HepG2 (cell line): ENCODE measurements around the gene TTC17. TPM values are rescaled to one million over a fixed set of nuclear protein-coding genes. Genes with fewer than 3 reads are reported as not detected.

Experiments used
- CEBPG ChIP-seq: IDR thresholded peaks from 2 replicates; pipeline ENCODE4 v1.6.1; 2016
- CENPT ChIP-seq: sonication (generic); formaldehyde crosslinking; IDR thresholded peaks from 2 replicates; pipeline ENCODE4 v1.8.0; 2022; ENCODE audit warnings: low read depth, mild to moderate bottlenecking, moderate library complexity, missing genetic modification reagents
- HOMEZ ChIP-seq: IDR thresholded peaks from 2 replicates; pipeline ENCODE4 v1.6.1; 2016; ENCODE audit warnings: low read depth
- HOXA5 ChIP-seq: sonication (generic); formaldehyde crosslinking; IDR thresholded peaks from 2 replicates; pipeline ENCODE4 v1.4.0; 2020; ENCODE audit warnings: missing genetic modification reagents
- HOXA7 ChIP-seq: sonication (generic); formaldehyde crosslinking; IDR thresholded peaks from 2 replicates; pipeline ENCODE4 v1.8.1; 2022; ENCODE audit warnings: mild to moderate bottlenecking, missing genetic modification reagents, moderate library complexity
- KLF15 ChIP-seq: sonication (generic); formaldehyde crosslinking; IDR thresholded peaks from 2 replicates; pipeline ENCODE4 v1.8.1; 2023; ENCODE audit warnings: borderline replicate concordance, mild to moderate bottlenecking, inconsistent platforms, missing genetic modification reagents, mixed read lengths
- MTF1 ChIP-seq: sonication (generic); formaldehyde crosslinking; IDR thresholded peaks from 2 replicates; pipeline ENCODE4 v1.5.0; 2020; ENCODE audit warnings: missing genetic modification reagents
- NR1H2 ChIP-seq: sonication (generic); formaldehyde crosslinking; IDR thresholded peaks from 2 replicates; pipeline ENCODE4 v1.8.1; 2022; ENCODE audit warnings: low read depth, missing genetic modification reagents, borderline replicate concordance
- RNF2 ChIP-seq: fragments of 450-650 bp; conservative IDR thresholded peaks from 2 replicates; pipeline ENCODE4 v1.6.1; 2016; ENCODE audit warnings: low read depth
- SALL2 ChIP-seq: sonication (generic); formaldehyde crosslinking; IDR thresholded peaks from 2 replicates; pipeline ENCODE4 v1.8.1; 2023; ENCODE audit warnings: mild to moderate bottlenecking, missing genetic modification reagents, inconsistent platforms
- SAP130 ChIP-seq: IDR thresholded peaks from 2 replicates; pipeline ENCODE4 v1.6.1; 2016; ENCODE audit warnings: low read depth
- SIX1 ChIP-seq: sonication (generic); formaldehyde crosslinking; IDR thresholded peaks from 2 replicates; pipeline ENCODE4 v1.4.0; 2020; ENCODE audit warnings: missing genetic modification reagents, borderline replicate concordance
- SNAPC2 ChIP-seq: sonication (generic); formaldehyde crosslinking; IDR thresholded peaks from 2 replicates; pipeline ENCODE4 v1.8.1; 2022; ENCODE audit warnings: mild to moderate bottlenecking, missing genetic modification reagents
- SRSF9 ChIP-seq: fragments of 200-400 bp; formaldehyde crosslinking; IDR thresholded peaks from 2 replicates; pipeline ENCODE4 v1.6.1; 2018; ENCODE audit warnings: borderline replicate concordance, mild to moderate bottlenecking, low read depth, low read length; ENCODE audit not compliant: insufficient read depth, poor library complexity, severe bottlenecking
- ZBTB42 ChIP-seq: sonication (generic); formaldehyde crosslinking; IDR thresholded peaks from 2 replicates; pipeline ENCODE4 v1.5.0; 2020; ENCODE audit warnings: mild to moderate bottlenecking, missing genetic modification reagents
- ZFP36L2 ChIP-seq: sonication (generic); formaldehyde crosslinking; IDR thresholded peaks from 2 replicates; pipeline ENCODE4 v1.4.0; 2020; ENCODE audit warnings: missing genetic modification reagents
- ZMYM4 ChIP-seq: sonication (generic); formaldehyde crosslinking; IDR thresholded peaks from 2 replicates; pipeline ENCODE4 v1.8.1; 2023; ENCODE audit warnings: mild to moderate bottlenecking, missing genetic modification reagents
- ZNF230 ChIP-seq: sonication (generic); formaldehyde crosslinking; IDR thresholded peaks from 2 replicates; pipeline ENCODE4 v1.4.0; 2020; ENCODE audit warnings: mild to moderate bottlenecking, missing genetic modification reagents
- ZNF253 ChIP-seq: sonication (generic); formaldehyde crosslinking; IDR thresholded peaks from 2 replicates; pipeline ENCODE4 v1.8.0; 2022; ENCODE audit warnings: mild to moderate bottlenecking, missing genetic modification reagents, borderline replicate concordance
- ZNF431 ChIP-seq: sonication (generic); formaldehyde crosslinking; IDR thresholded peaks from 2 replicates; pipeline ENCODE4 v1.9.0; 2022; ENCODE audit warnings: missing genetic modification reagents, low read depth, mild to moderate bottlenecking, borderline replicate concordance
- ZNF75D ChIP-seq: sonication (generic); formaldehyde crosslinking; IDR thresholded peaks from 2 replicates; pipeline ENCODE4 v1.8.1; 2023; ENCODE audit warnings: missing genetic modification reagents, mild to moderate bottlenecking, borderline replicate concordance
- ZNF782 ChIP-seq: sonication (generic); formaldehyde crosslinking; IDR thresholded peaks from 2 replicates; pipeline ENCODE4 v1.4.0; 2020; ENCODE audit warnings: missing genetic modification reagents, mild to moderate bottlenecking, borderline replicate concordance
- ZNF816 ChIP-seq: sonication (generic); formaldehyde crosslinking; IDR thresholded peaks from 2 replicates; pipeline ENCODE4 v1.8.0; 2022; ENCODE audit warnings: missing genetic modification reagents, mild to moderate bottlenecking, borderline replicate concordance
- ZNF839 ChIP-seq: sonication (generic); formaldehyde crosslinking; IDR thresholded peaks from 2 replicates; pipeline ENCODE4 v1.4.0; 2020; ENCODE audit warnings: missing genetic modification reagents, mild to moderate bottlenecking, borderline replicate concordance
- ZNF841 ChIP-seq: sonication (generic); formaldehyde crosslinking; IDR thresholded peaks from 2 replicates; pipeline ENCODE4 v1.8.1; 2023; ENCODE audit warnings: missing genetic modification reagents, borderline replicate concordance
- polyA plus RNA-seq, 8 experiments: library from polyadenylated mRNA; depleted of rRNA in 3 of 8; stranded (reverse) in 7 of 8; unstranded in 1 of 8; fragments of >200 nt; fragmentation: Illumina TruSeq in 4 of 8; extraction: Trizol in 4 of 8; gene quantifications; 2 replicates each; pipeline versions ENCODE4 v1.2.1 to v1.2.3, GENCODE V29; 2011 to 2016; ENCODE audit warnings: low read depth in 4 of 8, missing spikeins in 1 of 8, mixed read lengths in 1 of 8; ENCODE audit not compliant: insufficient read depth in 1 of 8
- total RNA-seq, 5 experiments: library from RNA; depleted of rRNA; stranded (reverse); fragments of >200 nt; fragmentation: Illumina TruSeq; extraction: Trizol; gene quantifications; 2 replicates each; pipeline ENCODE4 v1.2.3, GENCODE V29; 2016; ENCODE audit warnings: low read depth in 1 of 5
- TF ChIP-seq, protein P1 (sequence below): sonication (generic); formaldehyde crosslinking; IDR thresholded peaks from 2 replicates; pipeline ENCODE4 v1.8.0; 2022; ENCODE audit warnings: mild to moderate bottlenecking, missing genetic modification reagents, moderate library complexity
- TF ChIP-seq, protein P2 (sequence below): fragments of 450-650 bp; IDR thresholded peaks from 2 replicates; pipeline ENCODE4 v1.6.1; 2017; ENCODE audit warnings: mild to moderate bottlenecking

Gene TTC17
- total and polyA plus RNA-seq, 2 of the 13 experiments (the other 11 are each of a cell fraction or from before 2014, with no cell fraction given): 55.9 to 99.7 TPM

- 0 out of 2 replicates have a peak, but pooled peaks have one; percentile 57 for TF ChIP-seq CENPT (CRISPR knock-in tag)
- no peak; the same call in 1 of the 2 replicates for TF ChIP-seq ZNF431
- TF ChIP-seq ZNF230 (CRISPR knock-in tag): peak; percentile 80; the same call in 1 of the 2 replicates
- peak; percentile 91 for TF ChIP-seq ZMYM4 (CRISPR knock-in tag)
- peak; percentile 30; the same call in 1 of the 2 replicates for TF ChIP-seq SALL2
- no peak for TF ChIP-seq ZNF816 (CRISPR knock-in tag)
- TF ChIP-seq HOXA5 (CRISPR knock-in tag): peak; percentile 92; the same call in 1 of the 2 replicates
- peak; percentile 83; the same call in 1 of the 2 replicates for TF ChIP-seq ZNF782
- 0 out of 2 replicates have a peak, but pooled peaks have one; percentile 37 for TF ChIP-seq ZBTB42 (CRISPR knock-in tag)
- no peak for TF ChIP-seq ZNF839 (CRISPR knock-in tag)
- no peak for TF ChIP-seq ZNF75D (CRISPR knock-in tag)
- TF ChIP-seq SAP130 (CRISPR knock-in tag): peak; percentile 77
- no peak for TF ChIP-seq KLF15
- no peak for TF ChIP-seq ZFP36L2 (CRISPR knock-in tag)
- 0 out of 2 replicates have a peak, but pooled peaks have one; percentile 41 for TF ChIP-seq HOXA7 (CRISPR knock-in tag)
- TF ChIP-seq MTF1 (CRISPR knock-in tag): no peak
- TF ChIP-seq, protein P1, sequence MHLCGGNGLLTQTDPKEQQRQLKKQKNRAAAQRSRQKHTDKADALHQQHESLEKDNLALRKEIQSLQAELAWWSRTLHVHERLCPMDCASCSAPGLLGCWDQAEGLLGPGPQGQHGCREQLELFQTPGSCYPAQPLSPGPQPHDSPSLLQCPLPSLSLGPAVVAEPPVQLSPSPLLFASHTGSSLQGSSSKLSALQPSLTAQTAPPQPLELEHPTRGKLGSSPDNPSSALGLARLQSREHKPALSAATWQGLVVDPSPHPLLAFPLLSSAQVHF (CRISPR knock-in tag): 0 out of 2 replicates have a peak, but pooled peaks have one; percentile 58
- 0 out of 2 replicates have a peak, but pooled peaks have one; percentile 35 for TF ChIP-seq HOMEZ (CRISPR knock-in tag)
- TF ChIP-seq ZNF841 (CRISPR knock-in tag): no peak
- no peak for TF ChIP-seq SRSF9
- TF ChIP-seq ZNF253: no peak
- no peak for TF ChIP-seq SNAPC2 (CRISPR knock-in tag)
- TF ChIP-seq SIX1 (CRISPR knock-in tag): no peak
- TF ChIP-seq RNF2: no peak
- TF ChIP-seq, protein P2, sequence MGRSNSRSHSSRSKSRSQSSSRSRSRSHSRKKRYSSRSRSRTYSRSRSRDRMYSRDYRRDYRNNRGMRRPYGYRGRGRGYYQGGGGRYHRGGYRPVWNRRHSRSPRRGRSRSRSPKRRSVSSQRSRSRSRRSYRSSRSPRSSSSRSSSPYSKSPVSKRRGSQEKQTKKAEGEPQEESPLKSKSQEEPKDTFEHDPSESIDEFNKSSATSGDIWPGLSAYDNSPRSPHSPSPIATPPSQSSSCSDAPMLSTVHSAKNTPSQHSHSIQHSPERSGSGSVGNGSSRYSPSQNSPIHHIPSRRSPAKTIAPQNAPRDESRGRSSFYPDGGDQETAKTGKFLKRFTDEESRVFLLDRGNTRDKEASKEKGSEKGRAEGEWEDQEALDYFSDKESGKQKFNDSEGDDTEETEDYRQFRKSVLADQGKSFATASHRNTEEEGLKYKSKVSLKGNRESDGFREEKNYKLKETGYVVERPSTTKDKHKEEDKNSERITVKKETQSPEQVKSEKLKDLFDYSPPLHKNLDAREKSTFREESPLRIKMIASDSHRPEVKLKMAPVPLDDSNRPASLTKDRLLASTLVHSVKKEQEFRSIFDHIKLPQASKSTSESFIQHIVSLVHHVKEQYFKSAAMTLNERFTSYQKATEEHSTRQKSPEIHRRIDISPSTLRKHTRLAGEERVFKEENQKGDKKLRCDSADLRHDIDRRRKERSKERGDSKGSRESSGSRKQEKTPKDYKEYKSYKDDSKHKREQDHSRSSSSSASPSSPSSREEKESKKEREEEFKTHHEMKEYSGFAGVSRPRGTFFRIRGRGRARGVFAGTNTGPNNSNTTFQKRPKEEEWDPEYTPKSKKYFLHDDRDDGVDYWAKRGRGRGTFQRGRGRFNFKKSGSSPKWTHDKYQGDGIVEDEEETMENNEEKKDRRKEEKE: no peak
- 0 out of 2 replicates have a peak, but pooled peaks have one; percentile 4 for TF ChIP-seq CEBPG (CRISPR knock-in tag)
- 0 out of 2 replicates have a peak, but pooled peaks have one; percentile 19 for TF ChIP-seq NR1H2 (CRISPR knock-in tag)
Observed at GRCh38 chr11:43358801-43359421, at the start of gene TTC17 (continued).
